HEK293 (cell line): ENCODE measurements around the gene PRRG4.

ENCODE experiments used
- CTCF ChIP-seq: fragments of 450-650 bp; formaldehyde crosslinking; IDR thresholded peaks from 2 replicates; pipeline ENCODE4 v1.5.1; 2016; ENCODE audit warnings: missing biosample characterization, missing genetic modification characterization
- PATZ1 ChIP-seq: fragments of 450-650 bp; formaldehyde crosslinking; IDR thresholded peaks from 2 replicates; pipeline ENCODE4 v1.5.1; 2016; ENCODE audit warnings: missing biosample characterization, missing genetic modification characterization
- REST ChIP-seq: fragments of 450-650 bp; formaldehyde crosslinking; IDR thresholded peaks from 2 replicates; pipeline ENCODE4 v1.5.1; 2016; ENCODE audit warnings: missing biosample characterization, missing genetic modification characterization
- ZNF18 ChIP-seq: fragments of 450-650 bp; formaldehyde crosslinking; IDR thresholded peaks from 2 replicates; pipeline ENCODE4 v1.5.1; 2016; ENCODE audit warnings: missing biosample characterization, missing genetic modification characterization
- ZNF423 ChIP-seq: fragments of 450-650 bp; formaldehyde crosslinking; IDR thresholded peaks from 2 replicates; pipeline ENCODE4 v1.5.1; 2016; ENCODE audit warnings: missing biosample characterization, missing genetic modification characterization
- ZSCAN16 ChIP-seq: fragments of 450-650 bp; formaldehyde crosslinking; IDR thresholded peaks from 2 replicates; pipeline ENCODE4 v1.5.1; 2016; ENCODE audit warnings: missing biosample characterization, missing genetic modification characterization

DNA sequence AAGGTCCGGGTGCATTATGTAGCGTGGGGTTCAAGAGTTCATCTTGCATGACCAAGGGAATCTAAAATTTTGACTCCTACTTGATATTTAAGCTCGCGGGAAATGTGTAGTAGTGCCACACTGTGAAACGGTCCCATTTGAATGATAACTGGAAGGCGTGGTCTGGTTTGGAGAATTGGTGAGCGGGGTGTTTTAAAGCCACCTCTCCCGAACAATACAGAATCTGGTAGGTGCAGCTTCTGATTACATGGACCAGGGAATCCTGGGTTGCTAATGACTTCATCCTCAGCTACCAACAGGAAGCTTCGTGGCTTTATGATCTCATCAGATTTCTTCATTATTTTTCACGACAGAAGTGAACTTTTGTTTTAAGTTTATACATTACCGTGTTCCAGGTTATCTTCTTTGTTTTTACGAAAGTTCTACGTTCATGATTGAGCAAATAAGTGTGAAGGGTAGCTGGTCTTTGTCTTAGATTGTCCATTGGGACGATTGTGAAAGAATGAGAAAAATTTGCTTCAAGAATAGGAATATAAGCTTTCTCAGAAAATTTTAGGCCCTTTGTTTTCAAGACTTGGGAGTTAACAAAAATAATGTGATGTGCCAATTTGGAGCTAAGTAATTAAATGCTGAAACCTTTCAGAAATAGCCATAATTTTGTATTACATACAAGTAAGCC lies 64.6 kb downstream of the PRRG4 start:
- TF ChIP-seq ZNF18 (tag by site-specific recombination) = no peak
- no peak for TF ChIP-seq ZNF423 (tag by site-specific recombination)
- no peak for TF ChIP-seq ZSCAN16
- no peak for TF ChIP-seq REST (tag by site-specific recombination)
- TF ChIP-seq CTCF (tag by site-specific recombination) = no peak
- TF ChIP-seq PATZ1 = no peak; the same call in 1 of the 2 replicates
